H9 (cell line): ENCODE data around the gene MAPKAPK3. TPM values are rescaled to one million over a fixed set of nuclear protein-coding genes. Genes with fewer than 3 reads are reported as not detected.

Experiments used
- DNase-seq: peaks from one replicate; pipeline ENCODE4 v3.0.0-alpha.2; 2017
- H2AFZ ChIP-seq: one replicate; pipeline ENCODE4 v1.6.1; 2013; ENCODE audit warnings: mild to moderate bottlenecking, low read length, control low read depth, moderate library complexity
- H2AK5ac ChIP-seq: 2 replicates; pipeline ENCODE4 v1.6.1; 2013; ENCODE audit warnings: low read length, control low read depth, mixed read lengths; ENCODE audit not compliant: insufficient read length
- H2BK120ac ChIP-seq: one replicate; pipeline ENCODE4 v1.6.1; 2013; ENCODE audit warnings: low read depth, mild to moderate bottlenecking, low read length, control low read depth, inconsistent platforms; ENCODE audit not compliant: poor library complexity, severe bottlenecking
- H2BK12ac ChIP-seq: 2 replicates; pipeline ENCODE4 v1.6.1; 2013; ENCODE audit warnings: low read length, control low read depth, mixed read lengths, low read depth; ENCODE audit not compliant: insufficient read length
- H2BK15ac ChIP-seq: 2 replicates; pipeline ENCODE4 v1.6.1; 2013; ENCODE audit warnings: low read depth, low read length, control low read depth
- H2BK20ac ChIP-seq: one replicate; pipeline ENCODE4 v1.6.1; 2013; ENCODE audit warnings: low read depth, mild to moderate bottlenecking, low read length, control low read depth, inconsistent platforms; ENCODE audit not compliant: poor library complexity, severe bottlenecking
- H2BK5ac ChIP-seq: 2 replicates; pipeline ENCODE4 v1.6.1; 2013; ENCODE audit warnings: low read length, control low read depth, mixed read lengths; ENCODE audit not compliant: insufficient read length
- H3K14ac ChIP-seq: 2 replicates; pipeline ENCODE4 v1.6.1; 2013; ENCODE audit warnings: low read length, control low read depth; ENCODE audit not compliant: insufficient read depth
- H3K18ac ChIP-seq: 2 replicates; pipeline ENCODE4 v1.6.1; 2013; ENCODE audit warnings: low read depth, mild to moderate bottlenecking, mixed read lengths, low read length, control low read depth; ENCODE audit not compliant: insufficient read length
- H3K23ac ChIP-seq: 2 replicates; pipeline ENCODE4 v1.6.1; 2013; ENCODE audit warnings: low read length, control low read depth, mixed read lengths, low read depth; ENCODE audit not compliant: insufficient read length
- H3K23me2 ChIP-seq: 2 replicates; pipeline ENCODE4 v1.6.1; 2013; ENCODE audit warnings: low read depth, mild to moderate bottlenecking, mixed read lengths, low read length, control low read depth; ENCODE audit not compliant: insufficient read length, poor library complexity, severe bottlenecking
- H3K27ac ChIP-seq: 2 replicates; pipeline ENCODE4 v1.5.1; 2013; ENCODE audit warnings: low read length, control low read depth, mixed read lengths, low read depth; ENCODE audit not compliant: insufficient read length
- H3K27me3 ChIP-seq: 2 replicates; pipeline ENCODE4 v1.6.1; 2013; ENCODE audit warnings: low read length, control low read depth, inconsistent platforms; ENCODE audit not compliant: insufficient read depth
- H3K4ac ChIP-seq: 2 replicates; pipeline ENCODE4 v1.6.1; 2013; ENCODE audit warnings: low read depth, mild to moderate bottlenecking, control low read depth, inconsistent platforms, low read length, moderate library complexity
- H3K4me1 ChIP-seq: 2 replicates; pipeline ENCODE4 v1.6.1; 2013; ENCODE audit warnings: low read length, control low read depth, inconsistent platforms; ENCODE audit not compliant: insufficient read depth
- H3K4me2 ChIP-seq: 2 replicates; pipeline ENCODE4 v1.6.1; 2013; ENCODE audit warnings: low read length, control low read depth, mixed read lengths; ENCODE audit not compliant: insufficient read length, insufficient read depth
- H3K56ac ChIP-seq: 2 replicates; pipeline ENCODE4 v1.6.1; 2013; ENCODE audit warnings: low read depth, mild to moderate bottlenecking, mixed read lengths, low read length, control low read depth; ENCODE audit not compliant: insufficient read length
- H3K79me1 ChIP-seq: 2 replicates; pipeline ENCODE4 v1.6.1; 2013; ENCODE audit warnings: low read depth, mild to moderate bottlenecking, moderate library complexity, low read length, control low read depth, inconsistent platforms; ENCODE audit not compliant: insufficient read depth, poor library complexity, severe bottlenecking
- H3K79me2 ChIP-seq: 2 replicates; pipeline ENCODE4 v1.6.1; 2013; ENCODE audit warnings: low read length, control low read depth, inconsistent platforms; ENCODE audit not compliant: insufficient read depth
- H3K9ac ChIP-seq: 2 replicates; pipeline ENCODE4 v1.6.1; 2013; ENCODE audit warnings: low read length, control low read depth, mixed read lengths; ENCODE audit not compliant: insufficient read length; ENCODE audit errors: extremely low read depth
- H3K9me3 ChIP-seq: one replicate; pipeline ENCODE4 v1.6.1; 2013; ENCODE audit warnings: low read depth, low read length, inconsistent platforms; ENCODE audit not compliant: control insufficient read depth
- H3T11ph ChIP-seq: one replicate; pipeline ENCODE4 v1.6.1; 2013; ENCODE audit warnings: mild to moderate bottlenecking, low read length, control low read depth, inconsistent platforms
- H4K20me1 ChIP-seq: one replicate; pipeline ENCODE4 v1.6.1; 2013; ENCODE audit not compliant: control insufficient read depth, insufficient read length, insufficient read depth
- H4K5ac ChIP-seq: 2 replicates; pipeline ENCODE4 v1.6.1; 2013; ENCODE audit warnings: low read depth, mild to moderate bottlenecking, mixed read lengths, low read length, control low read depth; ENCODE audit not compliant: insufficient read length
- H4K8ac ChIP-seq: replicated peaks from 2 replicates; pipeline ENCODE4 v1.6.1; 2013; ENCODE audit warnings: low read length, control low read depth, mixed read lengths, low read depth; ENCODE audit not compliant: insufficient read length
- H4K91ac ChIP-seq: 2 replicates; pipeline ENCODE4 v1.6.1; 2013; ENCODE audit warnings: low read depth, mild to moderate bottlenecking, moderate library complexity, mixed read lengths, low read length, control low read depth; ENCODE audit not compliant: insufficient read length
- H3K27ac Mint-ChIP-seq, 3 experiments: 2 replicates in 2 of 3; 3 replicates in 1 of 3; pipeline ENCODE4 v1.8.0; 2020 to 2021; ENCODE audit warnings: mixed read lengths in 3 of 3, mild to moderate bottlenecking in 1 of 3, moderate library complexity in 1 of 3
- H3K27me3 Mint-ChIP-seq: 2 replicates; pipeline ENCODE4 v1.8.0; 2021; ENCODE audit warnings: low read depth, mild to moderate bottlenecking, moderate library complexity, mixed read lengths
- H3K36me3 Mint-ChIP-seq, 3 experiments: 2 replicates in 2 of 3; 3 replicates in 1 of 3; pipeline ENCODE4 v1.8.0; 2020 to 2021; ENCODE audit warnings: low read depth in 3 of 3, mixed read lengths in 3 of 3; ENCODE audit not compliant: insufficient read depth in 1 of 3
- H3K4me1 Mint-ChIP-seq, 2 experiments: 2 replicates each; pipeline ENCODE4 v1.8.0; 2020; ENCODE audit warnings: mixed read lengths in 2 of 2
- H3K4me3 Mint-ChIP-seq, 2 experiments: 2 replicates in 1 of 2; 3 replicates in 1 of 2; pipeline ENCODE4 v1.8.0; 2020 to 2021; ENCODE audit warnings: mild to moderate bottlenecking in 2 of 2, mixed read lengths in 2 of 2, moderate library complexity in 1 of 2
- H3K9me3 Mint-ChIP-seq, 2 experiments: 2 replicates in 1 of 2; 3 replicates in 1 of 2; pipeline ENCODE4 v1.8.0; 2020; ENCODE audit warnings: mild to moderate bottlenecking in 2 of 2, mixed read lengths in 2 of 2, moderate library complexity in 1 of 2
- WGBS: extraction: QIAGEN DNeasy Blood & Tissue Kit; methylation state at CpG from one replicate; pipeline ENCODE4 v1.1.7; 2013; ENCODE audit warnings: missing lambda C conversion rate, low lambda C conversion rate, mixed read lengths; ENCODE audit not compliant: insufficient read length; ENCODE audit errors: extremely low coverage; 5-methylcytosine and 5-hydroxymethylcytosine counted together
- total RNA-seq: library from RNA; stranded (reverse); gene quantifications from 2 replicates; pipeline ENCODE4 v1.2.1, GENCODE V29; 2021
- TF ChIP-seq, protein P1 (sequence below): fragments of 200-600 bp; sonication (generic); conservative IDR thresholded peaks from 3 replicates; pipeline ENCODE4 v1.8.0; 2021; ENCODE audit warnings: antibody characterized with exemption, mild to moderate bottlenecking

The MAPKAPK3 gene
- total RNA-seq, 1 experiment from 2014 or later, result 57.9 TPM

GRCh38 chr3:50649451-50649931, 32.5 kb downstream of the MAPKAPK3 start:
- H3K79me2 ChIP-seq, result no peaks in the 10 kb centered on the region
- no peak overlapping the region for H2BK15ac ChIP-seq
- TF ChIP-seq, protein P1, sequence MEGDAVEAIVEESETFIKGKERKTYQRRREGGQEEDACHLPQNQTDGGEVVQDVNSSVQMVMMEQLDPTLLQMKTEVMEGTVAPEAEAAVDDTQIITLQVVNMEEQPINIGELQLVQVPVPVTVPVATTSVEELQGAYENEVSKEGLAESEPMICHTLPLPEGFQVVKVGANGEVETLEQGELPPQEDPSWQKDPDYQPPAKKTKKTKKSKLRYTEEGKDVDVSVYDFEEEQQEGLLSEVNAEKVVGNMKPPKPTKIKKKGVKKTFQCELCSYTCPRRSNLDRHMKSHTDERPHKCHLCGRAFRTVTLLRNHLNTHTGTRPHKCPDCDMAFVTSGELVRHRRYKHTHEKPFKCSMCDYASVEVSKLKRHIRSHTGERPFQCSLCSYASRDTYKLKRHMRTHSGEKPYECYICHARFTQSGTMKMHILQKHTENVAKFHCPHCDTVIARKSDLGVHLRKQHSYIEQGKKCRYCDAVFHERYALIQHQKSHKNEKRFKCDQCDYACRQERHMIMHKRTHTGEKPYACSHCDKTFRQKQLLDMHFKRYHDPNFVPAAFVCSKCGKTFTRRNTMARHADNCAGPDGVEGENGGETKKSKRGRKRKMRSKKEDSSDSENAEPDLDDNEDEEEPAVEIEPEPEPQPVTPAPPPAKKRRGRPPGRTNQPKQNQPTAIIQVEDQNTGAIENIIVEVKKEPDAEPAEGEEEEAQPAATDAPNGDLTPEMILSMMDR, result no peak
- H3K14ac ChIP-seq, result no peak overlapping the region
- no peak overlapping the region for H2BK12ac ChIP-seq
- H2AFZ ChIP-seq, result no peak overlapping the region
- H2BK120ac ChIP-seq, result no peak overlapping the region
- Mint-ChIP-seq H3K36me3 (peaks cover 3 to 20% (median 9%) of the 10 kb centered on the region in 3 experiments; a peak in 6 of 7 replicates), H3K4me1 (peaks cover 23 to 30% of the 10 kb centered on the region in 2 experiments), H3K9me3 (no peaks in the 10 kb centered on the region), H3K27ac (peak overlapping the region in 1 of 3 experiments; percentile 82; a peak in 1 of 7 replicates), H3K27me3 (peaks cover 3% of the 10 kb centered on the region; the same call in 1 of the 2 replicates), H3K4me3 (no peak overlapping the region)
- WGBS, result no CpG with 5 or more reads among the region's 8 CpGs
- no peak overlapping the region for H4K8ac ChIP-seq
- H4K5ac ChIP-seq, result no peak overlapping the region
- no peaks in the 10 kb centered on the region for H4K20me1 ChIP-seq
- no peak overlapping the region for H4K91ac ChIP-seq
- H3K9ac ChIP-seq, result no peak overlapping the region
- H3K27ac ChIP-seq, result no peak overlapping the region
- H2BK20ac ChIP-seq, result no peak overlapping the region
- H3K27me3 ChIP-seq, result no peaks in the 10 kb centered on the region
- no peaks in the 10 kb centered on the region for H3K79me1 ChIP-seq
- H3K9me3 ChIP-seq, result no peaks in the 10 kb centered on the region
- no peak overlapping the region for H3K23ac ChIP-seq
- no peak overlapping the region for H3T11ph ChIP-seq
- H3K23me2 ChIP-seq, result no peaks in the 10 kb centered on the region
- no peak overlapping the region for H3K4me2 ChIP-seq
- no peak for DNase-seq
- no peak overlapping the region for H3K18ac ChIP-seq
- H3K4me1 ChIP-seq, result peaks cover 5% of the 10 kb centered on the region; the same call in 1 of the 2 replicates
- H2BK5ac ChIP-seq, result no peak overlapping the region
- H2AK5ac ChIP-seq, result no peak overlapping the region
- H3K56ac ChIP-seq, result no peak overlapping the region
- no peak overlapping the region for H3K4ac ChIP-seq
